Rectal smooth muscle tissue (tissue), 1 donor: Measurements from ENCODE around the gene TMEM272.
"Not testable (repeated sequence)": the region's sequence is repeated elsewhere in the genome, so short reads cannot be mapped to it uniquely, and the experiment has no call there.

Source experiments
- H3K27ac ChIP-seq: one replicate; pipeline ENCODE4 v1.7.0; 2013; ENCODE audit warnings: low read depth, low read length, inconsistent platforms
- H3K27me3 ChIP-seq: one replicate; pipeline ENCODE4 v1.7.0; 2013; ENCODE audit warnings: low read length; ENCODE audit not compliant: control insufficient read depth, insufficient read depth
- H3K36me3 ChIP-seq: one replicate; pipeline ENCODE4 v1.7.0; 2013; ENCODE audit warnings: low read length; ENCODE audit not compliant: control insufficient read depth, insufficient read depth
- H3K4me1 ChIP-seq: one replicate; pipeline ENCODE4 v1.7.0; 2013; ENCODE audit warnings: low read length; ENCODE audit not compliant: control insufficient read depth, insufficient read depth
- H3K4me3 ChIP-seq: one replicate; pipeline ENCODE4 v1.7.0; 2013; ENCODE audit warnings: low read length
- H3K9ac ChIP-seq: one replicate; pipeline ENCODE4 v1.7.0; 2013; ENCODE audit warnings: low read length

Gene TMEM272

GRCh38 chr13:51828730-51829567 lies 16.0 kb downstream of the TMEM272 start:
- H3K27me3 ChIP-seq: no peaks in the 10 kb centered on the region
- peaks cover 10% of the 10 kb centered on the region for H3K4me1 ChIP-seq
- no peak overlapping the region for H3K9ac ChIP-seq
- H3K27ac ChIP-seq: no peak overlapping the region
- H3K36me3 ChIP-seq: no peaks in the 10 kb centered on the region
- H3K4me3 ChIP-seq: no peak overlapping the region

GRCh38 chr13:51827254-51827653 lies 17.7 kb downstream of the TMEM272 start:
- Histone ChIP-seq H3K4me1 (peaks cover 10% of the 10 kb centered on the region), H3K27ac (no peak overlapping the region), H3K27me3 (no peaks in the 10 kb centered on the region), H3K4me3 (no peak overlapping the region), H3K36me3 (no peaks in the 10 kb centered on the region), H3K9ac (no peak overlapping the region)

GRCh38 chr13:51826606-51827005 lies 18.4 kb downstream of the TMEM272 start:
- H3K4me1 ChIP-seq: peaks cover 10% of the 10 kb centered on the region
- H3K27me3 ChIP-seq: no peaks in the 10 kb centered on the region
- no peaks in the 10 kb centered on the region for H3K36me3 ChIP-seq
- no peak overlapping the region for H3K4me3 ChIP-seq
- H3K9ac ChIP-seq: no peak overlapping the region
- H3K27ac ChIP-seq: peak overlapping the region; percentile 45

GRCh38 chr13:51825681-51826254 lies 19.2 kb downstream of the TMEM272 start:
- Histone ChIP-seq H3K4me1 (peaks cover 10% of the 10 kb centered on the region), H3K4me3 (no peak overlapping the region), H3K27ac (no peak overlapping the region), H3K36me3 (no peaks in the 10 kb centered on the region), H3K9ac (no peak overlapping the region), H3K27me3 (no peaks in the 10 kb centered on the region)

- H3K36me3 ChIP-seq: no peaks in the 10 kb centered on the region
- peaks cover 10% of the 10 kb centered on the region for H3K4me1 ChIP-seq
- no peak overlapping the region for H3K9ac ChIP-seq
- peak overlapping the region; percentile 6 for H3K27ac ChIP-seq
- no peaks in the 10 kb centered on the region for H3K27me3 ChIP-seq
- H3K4me3 ChIP-seq: no peak overlapping the region
Observed at GRCh38 chr13:51825165-51825592, 19.8 kb downstream of the TMEM272 start.

GRCh38 chr13:51824712-51825111 lies 20.3 kb downstream of the TMEM272 start:
- H3K27me3 ChIP-seq: not testable (repeated sequence)

GRCh38 chr13:51823863-51824262 lies 21.1 kb downstream of the TMEM272 start:
- H3K9ac ChIP-seq: no peak overlapping the region
- no peak overlapping the region for H3K27ac ChIP-seq
- no peaks in the 10 kb centered on the region for H3K27me3 ChIP-seq
- no peak overlapping the region for H3K4me3 ChIP-seq
- H3K4me1 ChIP-seq: peaks cover 10% of the 10 kb centered on the region
- no peaks in the 10 kb centered on the region for H3K36me3 ChIP-seq

More at GRCh38 chr13:51824712-51825111, 20.3 kb downstream of the TMEM272 start:
- not testable (repeated sequence) for H3K27ac ChIP-seq, H3K36me3 ChIP-seq, H3K9ac ChIP-seq, H3K4me1 ChIP-seq, H3K4me3 ChIP-seq

GRCh38 chr13:51823359-51823758 lies 21.6 kb downstream of the TMEM272 start:
- Histone ChIP-seq H3K27me3 (no peaks in the 10 kb centered on the region), H3K27ac (no peak overlapping the region), H3K4me1 (peaks cover 10% of the 10 kb centered on the region), H3K36me3 (no peaks in the 10 kb centered on the region), H3K9ac (no peak overlapping the region), H3K4me3 (no peak overlapping the region)

- H3K27me3 ChIP-seq: no peaks in the 10 kb centered on the region
Observed at GRCh38 chr13:51822106-51822815, 22.7 kb downstream of the TMEM272 start.

GRCh38 chr13:51821606-51822005 lies 23.4 kb downstream of the TMEM272 start:
- Histone ChIP-seq H3K4me3 (no peak overlapping the region), H3K4me1 (peaks cover 4% of the 10 kb centered on the region), H3K27ac (no peak overlapping the region), H3K27me3 (no peaks in the 10 kb centered on the region), H3K36me3 (no peaks in the 10 kb centered on the region), H3K9ac (no peak overlapping the region)

More at GRCh38 chr13:51822106-51822815, 22.7 kb downstream of the TMEM272 start:
- Histone ChIP-seq H3K4me1 (peaks cover 10% of the 10 kb centered on the region), H3K27ac (no peak overlapping the region), H3K4me3 (no peak overlapping the region), H3K36me3 (no peaks in the 10 kb centered on the region), H3K9ac (no peak overlapping the region)

- H3K27me3 ChIP-seq: no peaks in the 10 kb centered on the region
- no peaks in the 10 kb centered on the region for H3K36me3 ChIP-seq
- H3K9ac ChIP-seq: no peak overlapping the region
- no peaks in the 10 kb centered on the region for H3K4me1 ChIP-seq
- H3K4me3 ChIP-seq: no peak overlapping the region
- H3K27ac ChIP-seq: no peak overlapping the region
Observed at GRCh38 chr13:51820016-51820597, 24.9 kb downstream of the TMEM272 start.

GRCh38 chr13:51819544-51819943 lies 25.4 kb downstream of the TMEM272 start:
- Histone ChIP-seq H3K36me3 (no peaks in the 10 kb centered on the region), H3K4me1 (no peaks in the 10 kb centered on the region), H3K27ac (no peak overlapping the region), H3K27me3 (no peaks in the 10 kb centered on the region), H3K4me3 (no peak overlapping the region), H3K9ac (no peak overlapping the region)
